ENCODE measurements around the gene PDE1C.

Gene PDE1C

DNA sequence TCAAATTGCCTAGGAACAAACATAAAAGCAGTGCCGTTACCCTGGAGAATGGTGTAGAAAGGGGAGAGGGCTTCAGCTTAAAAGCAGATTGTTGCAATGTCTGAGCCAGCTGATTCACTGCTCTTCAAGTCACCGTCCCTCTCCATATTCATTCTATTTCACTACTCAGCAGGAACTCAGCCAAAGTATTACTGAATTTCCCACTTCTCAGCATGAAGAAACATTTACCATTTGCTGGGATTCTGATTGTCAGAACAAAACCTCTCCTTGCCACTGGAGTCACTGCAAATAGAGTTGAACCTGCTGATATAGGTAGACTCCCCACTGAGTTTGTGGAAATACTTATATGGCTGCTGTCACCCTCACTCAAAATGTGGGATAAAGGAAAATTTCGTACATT lies 311.5 kb downstream of the PDE1C start:
- DNase-seq, result no peak

GRCh38 chr7:31751726-31752125 lies 318.5 kb downstream of the PDE1C start:
- no peak for DNase-seq

DNA sequence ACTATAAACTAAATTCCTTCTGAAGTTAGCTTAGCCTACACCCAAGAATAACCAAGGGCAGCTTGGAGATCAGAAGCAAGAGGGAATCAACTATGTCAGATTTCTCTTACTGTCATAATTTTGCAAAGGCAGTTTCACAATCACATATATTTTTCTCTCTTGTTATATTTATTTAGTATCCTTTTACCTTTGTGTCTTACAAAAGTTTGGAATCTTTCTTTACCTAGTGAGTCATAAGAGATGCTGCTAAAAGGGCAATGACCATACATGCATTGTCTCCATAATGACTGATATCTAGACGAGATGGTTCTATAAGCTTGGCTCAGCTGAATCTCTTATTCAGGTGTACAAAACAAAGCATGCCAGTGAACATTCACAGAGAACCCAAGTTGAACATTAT lies 322.1 kb downstream of the PDE1C start:
- DNase-seq, result no peak

DNA sequence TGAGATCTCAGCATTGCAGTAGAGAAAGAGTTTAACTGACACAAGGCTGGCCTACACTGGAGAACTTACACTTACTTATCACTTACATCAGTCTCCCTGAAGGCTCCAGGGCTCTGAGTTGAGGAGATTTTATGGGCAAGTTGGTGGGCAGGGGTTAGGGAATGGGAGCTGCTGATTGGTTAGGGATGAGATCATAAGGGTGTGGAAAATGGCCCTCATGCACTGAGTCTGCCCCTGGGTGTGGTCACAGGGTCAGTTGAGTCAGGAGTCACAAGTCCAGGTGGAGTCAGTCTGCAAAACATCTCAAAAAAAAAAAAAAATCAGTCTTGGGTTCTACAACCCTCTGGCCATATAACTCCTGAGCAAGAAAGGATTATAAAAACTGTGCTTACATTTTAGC lies 322.7 kb downstream of the PDE1C start:
- no peak for DNase-seq

- no peak for DNase-seq
Measured at GRCh38 chr7:31744294-31744874, 325.8 kb downstream of the PDE1C start.

- no peak for DNase-seq
Measured at GRCh38 chr7:31741852-31742251, 328.4 kb downstream of the PDE1C start.

GRCh38 chr7:31735991-31736982 lies 333.9 kb downstream of the PDE1C start:
- DNase-seq, result no peak

- DNase-seq, result no peak
Measured at GRCh38 chr7:31734456-31734855, 335.8 kb downstream of the PDE1C start.

- no peak for DNase-seq
Measured at GRCh38 chr7:31729195-31729804, 340.9 kb downstream of the PDE1C start.

- DNase-seq, result no peak
Measured at GRCh38 chr7:31724696-31725095, 345.5 kb downstream of the PDE1C start.

- no peak for DNase-seq
Measured at GRCh38 chr7:31720366-31720765, 349.8 kb downstream of the PDE1C start.

GRCh38 chr7:31716355-31716754 lies 353.9 kb downstream of the PDE1C start:
- DNase-seq, result no peak

DNA sequence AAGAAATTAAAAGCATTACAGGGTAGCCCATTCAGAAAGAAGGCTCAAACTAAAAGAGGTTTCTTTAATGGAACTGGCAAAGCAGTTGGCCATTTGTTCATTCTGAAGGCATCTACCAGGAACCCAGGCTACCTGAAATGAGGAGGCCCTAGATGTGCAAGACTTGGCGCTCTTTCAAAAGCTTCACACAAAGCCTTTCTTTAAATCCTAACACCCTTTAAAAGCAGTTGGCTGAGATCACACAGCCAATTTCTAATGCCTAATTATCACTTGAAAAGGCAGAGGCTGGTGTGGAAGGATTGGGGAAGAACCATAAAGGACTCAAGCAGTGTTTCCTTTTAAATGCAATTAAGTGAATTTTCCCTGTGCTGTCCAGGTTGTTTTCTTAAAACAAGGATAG lies 360.0 kb downstream of the PDE1C start:
- no peak for DNase-seq

- DNase-seq, result no peak
Measured at GRCh38 chr7:31707089-31707488, 363.1 kb downstream of the PDE1C start.

DNA sequence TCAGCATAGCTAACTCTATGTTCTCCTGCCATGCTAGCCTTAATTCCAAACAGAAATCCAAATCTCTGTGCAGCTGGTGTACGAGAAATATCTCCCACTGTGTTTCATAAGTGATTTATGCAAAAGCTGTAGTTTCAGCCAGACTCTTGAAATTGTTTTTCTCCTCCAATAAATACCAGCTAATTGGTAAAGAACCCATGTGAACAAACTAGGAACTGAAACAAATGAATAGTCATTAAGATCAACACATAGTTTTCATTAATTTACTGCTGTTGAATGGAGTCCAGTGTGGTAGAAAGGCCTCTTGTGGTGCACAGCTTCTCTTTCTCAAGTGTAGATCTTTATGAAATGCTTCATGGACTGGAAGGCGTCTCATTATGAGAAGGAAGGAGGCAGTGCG lies 364.8 kb downstream of the PDE1C start:
- DNase-seq, result no peak

- DNase-seq, result no peak
Measured at GRCh38 chr7:31702354-31702753, 367.9 kb downstream of the PDE1C start.
